CD4-positive, alpha-beta T cell treated with Interleukin-6 at 100 ng/mL for 8 hours (primary cell): Measurements from ENCODE around the gene ZFAND3.
"Not testable (repeated sequence)": the region's sequence is repeated elsewhere in the genome, so short reads cannot be mapped to it uniquely, and the experiment has no call there.

ENCODE experiments used
- DNase-seq: peaks from one replicate; pipeline ENCODE4 v3.0.0-alpha.2; 2020; ENCODE audit warnings: mixed read lengths, low spot score

The ZFAND3 gene

DNA sequence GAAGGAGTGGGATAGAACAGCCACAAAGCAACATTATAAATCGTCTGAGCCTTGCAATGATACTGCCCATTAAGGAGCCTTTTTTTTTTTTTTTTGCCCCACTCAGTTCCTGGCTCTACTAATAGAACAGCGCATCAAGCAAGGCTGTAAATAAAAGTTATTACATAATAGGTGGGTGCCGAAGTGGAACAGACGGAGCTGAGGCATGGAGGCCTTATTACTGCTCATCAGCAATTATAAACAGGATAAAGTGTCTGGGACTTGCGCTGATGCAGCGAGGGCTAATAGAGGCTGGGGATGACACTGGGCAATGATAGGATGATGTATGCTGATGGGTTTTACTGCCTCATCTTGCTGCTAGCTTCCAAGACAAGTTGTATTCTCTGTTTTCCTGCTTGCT is 272.1 kb downstream of the ZFAND3 start:
- DNase-seq, result no peak

DNA sequence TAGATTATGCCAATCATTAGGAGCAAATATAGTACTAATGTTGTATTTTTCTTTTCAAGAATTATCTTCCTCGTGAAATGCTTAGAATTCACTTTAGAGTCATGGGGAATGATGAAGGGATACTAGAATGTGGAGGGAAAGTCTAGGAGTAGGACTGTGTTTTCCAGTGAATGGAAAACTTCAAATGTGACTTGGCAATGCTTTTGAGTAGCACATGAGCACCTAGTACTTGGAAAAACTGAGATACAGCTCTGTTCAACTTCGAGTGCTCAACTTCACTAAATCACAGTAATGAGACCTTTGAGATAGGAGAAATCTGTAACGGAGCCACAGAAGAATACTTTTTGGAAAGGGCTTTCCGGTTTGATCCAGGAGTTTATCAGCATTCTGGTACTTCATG is 272.9 kb downstream of the ZFAND3 start:
- no peak for DNase-seq

DNA sequence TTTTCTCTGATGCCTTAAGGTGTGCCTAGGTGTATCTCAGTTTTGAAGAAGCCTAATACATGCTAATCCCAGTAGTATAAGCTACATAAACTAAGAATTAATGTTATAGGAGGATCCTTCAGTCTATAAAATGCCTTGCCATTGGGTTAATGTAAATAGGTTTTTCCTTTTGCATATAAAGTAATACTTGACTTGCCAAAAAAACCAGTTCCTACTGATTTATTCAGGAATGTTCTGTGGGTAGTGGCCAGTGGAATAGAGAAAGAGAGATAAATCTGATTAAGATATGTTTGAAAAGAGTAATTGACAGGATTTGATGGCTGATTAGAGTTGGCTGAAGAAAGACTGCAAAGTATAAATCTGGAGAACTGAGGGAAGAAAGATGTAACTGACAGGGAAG is 273.4 kb downstream of the ZFAND3 start:
- DNase-seq, result no peak

DNA sequence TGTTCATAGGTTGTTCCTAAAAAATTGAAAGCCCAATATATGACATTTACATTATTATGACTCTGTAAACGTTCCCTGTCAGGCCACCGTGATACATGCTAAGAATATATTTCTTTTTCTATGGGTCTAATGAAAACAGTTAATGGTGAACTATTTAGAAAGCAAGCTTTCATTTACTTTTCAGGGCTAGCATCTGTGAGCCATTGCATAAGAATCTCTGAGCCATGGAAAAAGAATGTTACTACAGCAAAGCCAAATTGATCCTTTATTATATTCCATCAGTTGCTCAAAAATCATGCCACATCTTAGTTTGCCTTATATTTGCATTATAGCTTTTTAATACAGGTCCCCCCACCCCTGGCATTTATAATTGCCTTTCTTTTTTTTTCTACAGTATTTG is 275.5 kb downstream of the ZFAND3 start:
- no peak for DNase-seq

DNA sequence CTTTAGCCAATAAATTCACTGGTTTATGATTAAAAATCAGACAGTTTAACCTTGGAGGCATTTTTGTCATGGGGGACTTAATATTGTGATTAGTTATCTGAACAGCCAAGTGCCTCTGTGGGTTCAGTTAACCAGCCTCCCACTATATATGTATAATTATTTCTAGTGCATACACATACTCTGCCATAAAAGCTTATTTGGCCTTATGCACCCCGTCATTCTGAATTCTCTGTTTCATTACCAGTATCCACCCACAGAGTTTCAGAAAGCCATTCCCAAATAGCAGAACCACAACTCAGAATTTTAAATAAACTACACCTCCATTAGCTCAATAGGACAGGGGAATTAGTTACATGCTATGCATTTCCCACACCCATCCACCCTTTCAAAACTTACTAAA is 279.7 kb downstream of the ZFAND3 start:
- DNase-seq, result no peak

DNA sequence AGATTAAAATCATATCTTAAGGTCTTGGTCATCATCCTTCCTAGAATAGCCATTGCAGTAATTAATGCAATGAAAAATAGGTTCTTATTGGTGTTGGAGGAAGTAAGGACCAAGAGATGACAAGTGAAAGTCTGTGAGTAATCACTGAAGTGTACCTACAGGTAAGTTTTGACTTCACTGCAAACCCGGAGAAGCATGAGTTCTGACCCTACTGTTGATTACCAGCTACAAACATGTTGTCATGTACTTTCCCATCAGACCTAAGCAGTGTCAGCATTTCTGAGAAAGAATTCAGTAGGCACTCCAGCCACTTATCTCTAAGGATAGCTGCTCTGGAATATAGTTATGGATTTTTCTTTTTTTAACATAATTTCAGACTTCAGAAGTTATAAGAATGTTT is 280.9 kb downstream of the ZFAND3 start:
- no peak for DNase-seq

DNA sequence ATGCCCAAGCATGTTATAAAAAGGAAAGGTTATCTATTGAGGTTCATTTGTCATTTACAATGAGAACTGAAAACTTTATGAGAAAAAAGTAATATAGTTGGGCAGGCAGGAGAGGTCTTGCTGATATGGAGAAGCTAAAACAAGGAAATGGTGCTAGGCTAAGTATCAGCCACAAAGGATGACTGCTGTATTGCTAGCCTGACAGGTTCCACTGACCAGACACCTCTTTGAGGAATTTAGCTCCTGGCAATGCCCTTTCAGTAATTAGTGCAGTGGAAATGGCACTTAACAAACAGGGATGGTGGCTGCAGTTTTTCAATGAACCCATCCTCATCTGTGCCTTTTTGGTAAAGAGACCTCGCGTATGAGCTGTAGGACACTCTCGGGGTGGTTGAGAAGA is 284.4 kb downstream of the ZFAND3 start:
- no peak for DNase-seq

DNA sequence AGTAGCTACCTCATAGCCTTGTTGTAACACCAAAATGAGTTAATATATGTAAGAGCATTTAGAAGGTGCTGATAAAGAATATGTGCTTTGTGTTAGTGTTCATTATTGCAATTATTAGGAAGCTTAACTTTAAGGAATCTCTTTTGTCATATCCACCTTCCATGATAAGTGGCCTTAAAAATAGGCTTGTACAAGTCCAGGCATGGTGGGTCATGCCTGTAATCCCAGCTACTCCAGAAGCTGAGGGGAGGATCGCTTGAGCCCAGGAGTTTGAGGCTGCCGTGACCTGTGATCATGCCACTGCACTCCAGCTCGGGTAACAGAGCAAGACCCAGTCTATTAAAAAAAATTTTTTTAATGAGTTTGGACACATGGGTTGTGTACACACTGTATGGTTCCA is 285.5 kb downstream of the ZFAND3 start:
- no peak for DNase-seq

DNA sequence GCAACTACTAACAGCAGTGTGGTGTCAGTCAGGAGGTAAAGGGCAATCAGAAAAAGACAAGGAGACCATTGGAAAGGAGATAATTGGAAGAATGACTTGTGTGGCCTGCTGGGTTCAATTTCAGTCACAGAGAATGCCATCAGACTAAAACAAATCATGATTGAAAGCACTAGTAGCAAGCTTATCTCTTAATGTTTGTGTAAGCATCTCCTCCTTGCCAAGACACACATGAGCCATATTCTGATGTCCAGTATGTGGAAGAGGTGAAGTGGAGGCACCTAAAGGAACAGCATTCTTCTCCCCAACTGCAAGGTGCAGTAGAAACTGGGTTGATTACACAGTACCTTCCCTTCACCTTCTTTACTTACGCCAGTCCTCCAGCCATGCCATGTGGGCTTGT is 287.5 kb downstream of the ZFAND3 start:
- no peak for DNase-seq

DNA sequence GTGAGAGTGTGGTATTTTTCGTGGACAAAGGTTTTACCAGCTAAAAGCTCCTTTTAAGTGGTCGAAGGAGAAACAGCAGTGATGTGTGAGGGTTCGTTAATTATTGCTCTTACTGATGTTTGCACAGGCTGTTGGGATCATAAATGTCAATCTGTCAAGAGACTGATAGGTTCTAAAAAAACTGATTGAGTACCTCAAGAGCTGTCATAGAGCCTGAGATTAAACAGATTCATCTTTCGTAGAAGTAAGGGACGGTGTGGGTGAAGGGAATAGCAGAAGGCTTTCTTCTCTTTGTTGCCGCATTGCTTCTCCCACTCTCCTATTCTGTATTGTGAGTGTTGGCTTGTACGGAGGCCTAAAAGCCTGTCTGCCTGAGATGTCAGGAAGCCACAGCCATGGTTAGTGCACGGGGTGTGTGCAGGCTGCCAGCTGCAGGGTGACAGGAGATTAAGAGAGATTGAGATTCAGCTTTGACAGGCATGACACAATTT is 291.0 kb downstream of the ZFAND3 start:
- DNase-seq, result no peak

DNA sequence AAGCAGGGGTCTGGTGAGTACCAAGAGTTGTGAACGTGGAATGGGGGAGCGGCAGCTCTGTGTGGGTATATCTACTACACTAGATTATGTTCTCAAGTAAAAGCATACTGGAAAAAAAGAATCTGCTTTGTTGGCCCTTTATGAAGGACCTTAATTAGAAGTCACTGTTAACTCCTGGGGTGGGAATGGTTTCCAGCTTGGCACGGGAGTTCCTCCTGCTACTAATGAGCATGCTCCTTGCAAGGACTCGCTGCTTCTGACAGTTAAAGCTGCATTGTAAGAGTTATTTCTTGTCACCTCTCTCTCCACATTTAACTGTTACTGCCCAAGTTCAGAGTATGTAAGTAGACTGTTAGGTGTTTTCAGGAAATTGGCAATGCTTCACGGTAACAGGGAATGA is 292.7 kb downstream of the ZFAND3 start:
- DNase-seq, result no peak

DNA sequence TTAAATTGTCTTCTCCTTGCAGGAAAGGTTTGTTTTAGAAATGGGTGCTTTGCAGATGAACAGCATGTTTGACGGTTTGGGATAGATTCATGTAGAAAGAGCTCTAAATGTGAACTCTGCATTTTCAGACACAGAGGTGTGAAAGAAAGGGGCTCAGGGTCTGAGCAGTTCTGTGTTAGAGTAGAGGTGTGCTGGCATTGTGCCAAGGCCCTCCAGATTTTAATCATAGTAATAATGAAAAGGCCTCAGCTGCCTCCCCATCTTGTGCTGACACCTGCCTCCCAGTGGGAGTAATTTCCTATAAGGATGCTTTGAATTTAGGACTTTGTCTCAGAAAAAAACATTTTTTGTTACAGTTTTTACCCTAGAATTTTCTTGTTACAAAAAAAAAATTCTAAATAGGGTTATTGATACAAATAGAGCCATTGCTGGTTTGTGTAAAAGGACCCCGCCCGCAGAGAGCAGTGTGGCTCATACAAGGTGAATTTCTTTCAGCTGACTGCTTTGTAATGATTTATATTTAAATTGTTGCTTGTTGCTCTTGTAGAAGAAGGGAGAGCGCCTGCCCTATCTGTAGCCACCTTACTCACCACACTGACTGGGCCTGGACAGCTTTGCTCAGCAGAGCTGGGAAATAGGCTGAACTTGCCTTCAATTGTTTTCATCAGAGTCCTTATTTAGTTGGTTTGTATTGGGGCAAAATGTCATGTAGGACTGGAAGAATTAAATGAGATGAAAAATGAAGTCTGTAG is 294.5 kb downstream of the ZFAND3 start:
- DNase-seq, result no peak

DNA sequence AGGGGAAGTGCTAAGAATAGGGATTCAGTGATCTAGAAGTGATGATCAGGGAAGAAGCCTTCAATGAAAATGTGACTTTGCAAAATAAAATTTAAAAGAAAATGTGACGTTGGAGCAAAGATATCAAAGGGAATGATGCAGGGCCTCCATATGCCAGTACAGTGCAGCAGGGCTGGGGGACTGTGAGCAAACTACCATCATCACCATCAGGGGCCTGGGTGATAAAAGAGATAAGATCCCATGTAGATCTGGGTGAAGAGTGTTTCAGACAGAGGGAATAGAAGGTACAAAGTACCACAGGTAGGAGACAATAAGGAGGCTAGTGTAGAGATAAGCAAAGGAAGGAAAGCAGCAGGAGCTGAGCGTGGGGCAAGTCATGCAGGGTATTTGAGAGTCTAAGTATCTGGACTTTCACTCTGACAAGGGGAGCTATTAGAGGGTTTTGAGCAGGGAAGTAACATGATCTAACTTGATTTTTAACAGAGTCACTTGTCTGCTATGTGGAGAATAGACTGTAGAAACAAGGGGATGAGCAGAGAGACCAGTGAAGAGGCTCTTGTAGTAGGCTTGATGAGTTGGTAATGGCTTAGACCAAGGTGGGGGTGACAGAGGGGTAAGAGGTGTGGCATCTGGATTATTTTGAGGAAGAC is 295.6 kb downstream of the ZFAND3 start:
- no peak for DNase-seq

DNA sequence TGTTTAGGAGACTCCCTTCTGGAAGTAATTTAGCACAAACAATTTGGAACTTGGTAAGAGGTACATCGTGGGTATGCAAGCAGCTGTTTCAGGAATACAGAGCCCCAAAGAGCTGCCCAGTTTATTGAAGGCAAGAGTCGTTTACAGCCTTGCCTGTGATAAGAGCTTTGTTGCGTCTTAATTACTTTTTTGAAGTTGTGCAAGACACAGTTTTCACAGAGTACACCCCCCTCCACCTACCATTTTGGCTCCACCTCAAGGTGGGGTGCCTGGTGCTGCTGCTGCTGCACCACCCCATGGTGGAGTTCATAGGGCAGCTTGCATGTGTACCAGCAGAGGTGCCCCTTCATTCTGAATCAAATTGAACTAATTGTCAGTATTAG is 296.1 kb downstream of the ZFAND3 start:
- DNase-seq, result no peak

DNA sequence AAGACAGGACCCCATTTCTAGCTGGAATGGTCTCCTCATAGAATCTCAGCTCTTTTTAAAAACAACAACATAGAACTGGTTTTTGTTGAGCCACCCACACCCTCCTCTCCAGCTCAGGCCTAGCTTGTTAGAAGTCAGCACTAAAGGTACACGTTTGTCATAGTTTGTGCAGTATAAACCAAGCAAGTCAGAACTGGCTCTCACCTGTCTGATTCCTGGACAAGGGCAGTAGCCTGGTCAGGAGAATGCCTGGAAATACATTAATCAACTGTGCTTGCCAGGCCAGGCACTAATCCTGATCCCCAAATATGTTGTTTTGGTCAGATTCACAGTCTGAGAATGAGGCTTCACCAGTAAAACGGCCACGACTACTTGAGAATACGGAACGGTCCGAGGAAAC is 296.7 kb downstream of the ZFAND3 start:
- DNase-seq, result no peak

DNA sequence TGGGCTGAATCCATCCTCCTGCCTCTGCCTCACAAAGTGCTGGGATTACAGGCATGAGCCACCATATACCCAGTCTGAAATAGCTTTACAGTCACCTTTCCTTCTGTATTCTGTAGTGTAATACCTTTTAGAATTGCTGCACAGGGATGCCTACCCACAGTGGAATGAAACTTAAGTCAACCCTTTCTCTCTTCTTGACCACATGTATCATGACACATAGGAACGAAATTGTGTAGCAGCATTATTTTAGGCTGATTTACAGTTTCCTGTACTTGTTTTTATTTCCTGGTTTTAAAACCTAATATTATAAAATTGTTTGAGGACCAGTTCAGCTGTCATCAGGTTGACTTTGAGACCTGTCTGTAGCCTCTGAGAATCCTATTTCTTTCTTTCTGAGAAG is 297.8 kb downstream of the ZFAND3 start:
- no peak for DNase-seq

DNA sequence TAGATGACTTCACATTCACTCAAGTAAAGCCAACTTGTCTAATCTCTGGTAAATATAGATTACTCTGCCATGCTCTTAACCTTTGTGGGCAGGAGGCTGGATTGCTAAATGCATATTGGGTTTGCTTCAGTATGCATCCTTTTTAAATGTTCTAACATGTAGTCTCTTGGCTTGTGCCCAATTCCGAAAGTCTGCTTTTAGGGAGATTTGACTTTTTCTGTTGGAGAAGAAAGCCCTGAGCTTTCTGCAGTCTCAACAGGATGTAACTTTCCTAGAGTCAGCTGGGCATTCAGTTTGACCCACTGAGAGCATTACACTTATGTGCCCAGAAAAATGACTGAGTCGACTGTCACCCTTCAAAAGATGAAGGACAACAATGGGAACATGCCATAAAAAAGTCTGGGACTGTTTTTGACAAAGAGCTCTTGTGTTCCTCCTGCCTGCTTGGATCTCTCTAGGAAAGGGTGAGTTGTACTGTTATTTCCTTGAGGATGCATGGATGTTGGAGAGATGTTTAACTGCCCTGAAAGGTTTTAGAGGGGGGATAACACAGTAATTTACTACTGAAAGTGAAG is 299.4 kb downstream of the ZFAND3 start:
- no peak for DNase-seq

DNA sequence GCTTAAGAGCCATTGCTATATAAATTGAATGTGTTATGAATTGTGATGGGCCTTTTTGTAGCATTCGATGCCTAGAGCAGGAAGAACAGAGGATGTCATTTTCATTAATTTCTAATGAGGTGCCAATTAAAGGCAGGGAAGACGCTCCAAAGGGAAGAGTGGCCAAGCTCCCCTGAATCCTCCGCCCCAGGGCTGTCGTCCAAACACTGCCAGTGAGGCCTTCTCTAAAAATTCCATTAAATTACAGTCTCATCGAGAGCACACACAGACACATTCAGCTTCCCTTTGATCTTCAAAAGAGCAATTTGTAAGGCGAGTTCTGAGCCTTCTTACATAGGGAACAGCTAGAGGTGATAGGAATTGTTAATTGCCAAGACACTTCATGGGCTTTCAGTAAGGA is 300.0 kb downstream of the ZFAND3 start:
- no peak for DNase-seq

DNA sequence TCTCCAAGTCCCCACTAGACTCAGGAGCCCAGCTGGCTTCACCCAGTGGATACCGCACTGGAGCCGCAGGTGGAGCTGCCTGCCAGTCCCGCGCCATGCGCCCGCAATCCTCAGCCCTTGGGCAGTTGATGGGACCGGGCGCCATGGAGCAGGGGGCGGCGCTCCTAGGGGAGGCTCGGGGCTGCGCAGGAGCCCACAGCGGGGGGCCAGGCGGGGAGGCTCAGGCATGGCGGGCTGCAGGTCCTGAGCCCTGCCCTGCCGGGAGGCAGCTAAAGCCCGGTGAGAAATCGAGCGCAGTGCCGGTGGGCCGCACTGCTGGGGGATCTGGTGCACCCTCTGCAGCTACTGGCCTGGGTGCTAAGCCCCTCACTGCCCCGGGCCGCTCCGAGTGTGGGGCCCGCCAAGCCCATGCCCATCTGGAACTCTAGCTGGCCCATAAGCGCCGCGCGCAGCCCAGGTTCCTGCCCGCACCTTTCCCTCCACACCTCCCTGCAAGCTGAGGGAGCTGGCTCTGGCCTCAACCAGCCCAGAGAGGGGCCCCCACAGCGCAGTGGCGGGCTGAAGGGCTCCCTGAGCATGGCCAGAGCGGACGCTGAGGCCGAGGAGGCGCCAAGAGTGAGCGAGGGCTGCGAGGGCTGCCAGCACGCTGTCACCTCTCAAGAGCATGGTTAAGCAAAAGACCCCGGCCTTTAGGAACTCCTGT is 304.8 kb downstream of the ZFAND3 start:
- DNase-seq, result not testable (repeated sequence)

DNA sequence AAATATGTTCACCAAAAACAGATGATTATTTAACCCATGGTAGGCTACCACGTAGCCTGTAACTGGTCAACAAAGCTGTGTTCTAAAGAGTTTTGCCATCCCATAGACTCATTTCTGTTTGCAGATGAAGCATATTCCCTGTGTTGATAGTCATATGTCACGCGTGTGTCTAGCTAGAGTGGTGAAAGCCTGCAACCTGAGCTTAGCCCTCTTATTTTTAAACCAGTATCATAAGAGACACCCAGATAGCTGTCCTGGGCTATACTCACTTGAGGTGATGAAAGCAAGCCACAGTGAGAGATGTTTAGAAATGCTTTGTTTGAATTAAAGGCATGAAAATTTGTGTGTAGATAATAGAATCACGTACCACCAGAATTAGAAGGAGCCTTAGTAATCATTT is 307.8 kb downstream of the ZFAND3 start:
- no peak for DNase-seq

DNA sequence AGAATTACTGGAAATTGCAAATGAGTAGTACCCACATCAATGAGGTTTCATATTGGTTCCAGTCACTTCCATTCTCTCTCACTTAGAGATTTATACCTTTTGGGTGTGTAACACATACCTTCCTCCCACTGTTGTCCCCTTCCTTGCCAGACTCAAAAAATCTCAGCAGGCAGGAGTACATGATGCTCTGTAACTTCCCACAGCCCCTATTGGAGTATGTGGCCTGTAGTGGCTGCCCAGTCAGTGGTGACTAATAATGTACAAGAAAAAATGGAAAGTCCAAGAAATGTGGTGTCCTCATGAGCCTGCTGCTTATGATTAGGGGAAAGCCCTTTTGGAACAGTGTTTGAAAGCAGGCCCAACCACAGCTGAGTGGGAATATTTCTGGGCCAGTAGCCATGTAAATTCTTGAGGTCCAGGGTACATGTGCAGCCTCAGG is 312.0 kb downstream of the ZFAND3 start:
- no peak for DNase-seq

DNA sequence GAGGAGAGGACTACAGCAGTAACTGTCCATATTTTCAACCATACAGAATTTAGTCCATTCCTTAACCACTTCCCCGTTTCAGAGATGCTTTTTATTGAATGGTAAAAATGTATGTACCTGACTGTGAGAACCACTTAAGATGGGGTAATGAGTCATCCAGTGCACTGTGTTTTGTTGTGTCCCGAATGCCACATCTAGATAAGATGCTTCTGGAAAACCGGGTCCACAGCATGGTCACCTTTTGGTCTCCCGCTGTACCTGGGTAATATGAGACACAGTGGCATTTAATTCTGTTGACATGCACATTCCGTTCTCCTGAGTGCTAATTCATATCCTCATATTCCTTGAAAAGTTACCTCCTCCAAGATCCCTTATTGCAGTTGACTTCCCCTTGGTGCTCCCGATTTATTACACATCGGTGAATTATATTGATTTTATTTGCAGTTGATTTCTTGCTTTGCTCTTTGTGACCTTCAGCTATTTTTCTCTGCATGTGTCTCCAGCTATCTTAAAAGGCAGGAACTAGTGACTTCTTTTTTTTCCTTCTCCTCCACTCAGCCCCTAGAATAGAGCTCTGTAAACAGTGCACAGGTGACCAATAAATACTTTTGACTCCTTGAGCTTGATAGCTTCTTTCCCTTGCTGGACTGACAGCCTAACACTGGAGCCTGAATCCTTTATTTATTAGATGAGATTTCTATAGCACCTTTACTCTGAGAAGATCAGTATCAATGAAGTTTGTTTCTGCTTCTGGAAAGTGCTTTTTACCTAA is 314.6 kb downstream of the ZFAND3 start:
- DNase-seq, result no peak
